Esophagus muscularis mucosa (tissue), 4 donors: ENCODE results near the gene SLC7A4. TPM values are rescaled to one million over a fixed set of nuclear protein-coding genes. Genes with fewer than 3 reads are reported as not detected.

Source experiments
- DNase-seq: peaks from one replicate; pipeline ENCODE4 v3.0.0-alpha.2; 2017; ENCODE audit errors: extremely low spot score
- H3K27ac ChIP-seq, 4 donors: fragments of 200-600 bp; sonication (generic); replicated peaks in 1 of 4; 1 replicate in 3 of 4; 2 replicates in 1 of 4; pipeline ENCODE4 v1.5.1; 2016 to 2019; ENCODE audit warnings: mild to moderate bottlenecking in 1 of 4
- H3K27me3 ChIP-seq, 4 donors: fragments of 200-600 bp; sonication (generic); one replicate each; pipeline versions ENCODE4 v1.5.1 to v1.6.0; 2016 to 2019
- H3K36me3 ChIP-seq, 4 donors: fragments of 200-600 bp; sonication (generic); one replicate each; pipeline ENCODE4 v1.5.1; 2016 to 2019
- H3K4me1 ChIP-seq, 4 donors: fragments of 200-600 bp; sonication (generic); one replicate each; pipeline ENCODE4 v1.5.1; 2016 to 2019
- H3K4me3 ChIP-seq, 4 donors: fragments of 200-600 bp; sonication (generic); 1 replicate in 2 of 4; 2 replicates in 2 of 4; pipeline ENCODE4 v1.5.1; 2016 to 2019; ENCODE audit warnings: mild to moderate bottlenecking in 4 of 4, moderate library complexity in 1 of 4
- H3K9me3 ChIP-seq, 4 donors: fragments of 200-600 bp; sonication (generic); 1 replicate in 3 of 4; 2 replicates in 1 of 4; pipeline ENCODE4 v1.5.1; 2016 to 2019
- CTCF ChIP-seq, 3 experiments: fragments of 200-600 bp in 2 of 3; fragments of 450-650 bp in 1 of 3; sonication (generic) in 2 of 3; IDR thresholded peaks; one replicate each; pipeline ENCODE4 v1.5.1; 2017 to 2019; ENCODE audit warnings: antibody characterized with exemption in 3 of 3, mild to moderate bottlenecking in 2 of 3, moderate library complexity in 1 of 3
- EP300 ChIP-seq: sonication (generic); formaldehyde crosslinking; IDR thresholded peaks from one replicate; pipeline ENCODE4 v1.6.1; 2017; ENCODE audit warnings: antibody characterized with exemption
- POLR2A ChIP-seq: fragments of 450-650 bp; IDR thresholded peaks from one replicate; pipeline ENCODE4 v1.6.1; 2017; ENCODE audit warnings: antibody characterized with exemption, moderate library complexity, mild to moderate bottlenecking, low read depth
- POLR2AphosphoS5 ChIP-seq, 2 donors: sonication (generic); formaldehyde crosslinking; IDR thresholded peaks; one replicate each; pipeline ENCODE4 v1.6.1; 2017; ENCODE audit warnings: antibody characterized with exemption in 2 of 2
- WGBS: methylation state at CpG from one replicate; pipeline ENCODE4 v1.1.5; 2018; 5-methylcytosine and 5-hydroxymethylcytosine counted together
- intact Hi-C: fragments of 100-400 bp; cut with DNase I; formaldehyde crosslinking; loops from one replicate; pipeline ENCODE4 v1.15.1; 2023
- total RNA-seq, 4 donors: library from RNA; depleted of rRNA; stranded (reverse); fragments of >200 nt; gene quantifications; one replicate each; pipeline versions ENCODE4 v1.1.0 to v1.2.1, GENCODE V29; 2016

Gene SLC7A4
- total RNA-seq, 4 donors from 2014 or later = 0.23 to 0.42 (median 0.36) TPM

GRCh38 chr22:21003782-21004181 is 28.6 kb downstream of the SLC7A4 start:
- Histone ChIP-seq H3K36me3 (peaks cover 4 to 19% (median 17%) of the 10 kb centered on the region in 4 donors), H3K4me3 (no peak overlapping the region), H3K9me3 (no peaks in the 10 kb centered on the region), H3K4me1 (peaks cover 31 to 45% (median 37%) of the 10 kb centered on the region in 4 donors), H3K27ac (peak overlapping the region; percentile 98 to 100 (median 99)), H3K27me3 (no peaks in the 10 kb centered on the region)
- 77% methylated on average over 4 of the region's 4 CpGs for WGBS
- intact Hi-C loops = loop anchor here (5.0 kb wide), 1 partner anchor 86 kb away; the partner anchor contains the start of gene CRKL
- no peak for DNase-seq
- TF ChIP-seq POLR2A (no peak), POLR2AphosphoS5 (IDR thresholded peaks at IDR 0.05) (no peak), CTCF (IDR thresholded peaks at IDR 0.05) (no peak), EP300 (no peak)

DNA sequence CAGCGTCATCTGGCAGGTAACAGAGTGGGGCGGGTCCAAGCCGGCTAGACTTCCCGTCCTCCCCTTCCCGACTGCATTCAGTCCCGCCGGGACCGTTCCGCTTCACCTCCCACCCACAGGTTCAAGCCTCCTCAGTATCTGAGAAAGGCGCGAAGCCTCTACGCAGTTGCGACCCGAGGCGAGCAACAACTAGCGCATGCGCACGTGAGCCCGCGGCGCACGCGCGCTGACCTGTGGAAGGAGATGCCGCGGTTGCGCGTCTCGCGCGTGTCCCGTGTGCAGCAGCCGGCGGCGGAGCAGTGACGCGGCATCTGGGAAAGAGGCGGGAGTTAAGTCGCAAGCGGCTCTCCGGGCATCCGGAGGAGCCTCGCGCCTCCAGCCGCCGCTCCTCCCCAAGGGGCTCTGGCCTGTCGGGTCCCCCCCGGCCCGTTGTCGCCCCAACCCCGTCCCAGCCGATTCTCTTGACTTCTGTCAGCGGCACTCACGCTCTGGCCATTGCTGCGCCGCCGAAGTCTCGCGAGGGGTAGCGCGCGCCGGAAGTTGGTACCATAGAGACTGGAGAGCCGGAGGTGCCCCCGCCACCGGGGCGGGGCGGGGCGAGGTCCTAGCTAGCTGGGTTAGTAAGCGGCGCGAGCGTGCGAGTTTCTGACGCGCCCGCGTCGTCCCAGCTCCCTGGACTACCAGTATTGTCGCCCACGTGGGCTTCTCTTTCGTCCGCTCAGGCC is 30.6 kb downstream of the SLC7A4 start, which contains the start of gene THAP7:
TSS of gene THAP7 (minus strand) at position 518 of the 725 bp plus-strand sequence. CDS start at position 311, 207 bp downstream.
- Histone ChIP-seq H3K27ac (peak within 1 kb of the TSS; percentile 98 to 100 (median 99)), H3K4me3 (peak within 1 kb of the TSS; percentile 70 to 91 (median 78)), H3K9me3 (no peaks in the 10 kb centered on the region), H3K27me3 (no peaks in the 10 kb centered on the region), H3K4me1 (peaks cover 31 to 47% (median 37%) of the 10 kb centered on the region in 4 donors), H3K36me3 (peaks cover 4 to 38% (median 37%) of the 10 kb centered on the region in 4 donors)
- intact Hi-C loops = loop anchor here (5.0 kb wide), 1 partner anchor 84 kb away; the partner anchor contains the start of gene CRKL
- peak; percentile 95 to 98 for TF ChIP-seq POLR2AphosphoS5 (IDR thresholded peaks at IDR 0.05)
- TF ChIP-seq POLR2A = peak; percentile 78
- no peak for TF ChIP-seq CTCF (IDR thresholded peaks at IDR 0.05)
- no peak for TF ChIP-seq EP300
- 0% methylated on average over 1 of the region's 83 CpGs for WGBS
- peak; percentile 99 for DNase-seq

DNA sequence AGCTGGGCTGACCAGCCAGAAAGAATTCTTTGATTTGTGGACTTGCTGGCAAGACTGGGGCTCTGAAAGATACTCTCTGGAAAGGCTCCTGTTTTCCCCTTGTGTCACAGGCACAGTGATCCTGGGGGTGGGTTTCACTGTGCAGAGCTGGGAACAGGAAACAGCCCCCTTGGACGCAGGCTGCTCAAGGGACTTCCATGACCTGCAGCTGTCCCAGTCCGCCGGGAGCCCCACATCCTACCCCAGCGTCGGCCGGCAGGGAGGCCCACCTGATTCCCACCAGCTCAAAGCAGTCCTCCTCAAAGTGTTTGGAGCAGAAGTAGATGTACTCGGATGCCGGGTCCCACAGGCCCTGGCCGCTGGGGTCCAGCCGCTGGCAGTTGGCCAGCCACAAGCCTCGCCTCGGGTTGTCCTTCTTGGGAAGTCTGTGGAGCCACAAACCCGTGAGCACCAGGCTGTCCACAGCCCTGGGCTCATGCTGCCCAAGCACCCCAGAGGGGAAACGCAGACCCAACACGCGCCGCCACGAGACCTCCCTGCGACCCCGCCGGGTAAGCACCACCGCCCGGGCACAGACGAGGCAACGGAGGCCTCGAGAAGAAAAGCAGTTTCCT is 31.3 kb downstream of the SLC7A4 start:
- WGBS = 0% methylated on average over 1 of the region's 26 CpGs

More for the DNA sequence above, 31.3 kb downstream of the SLC7A4 start:
- intact Hi-C loops = loop anchor here (5.0 kb wide), 1 partner anchor 84 kb away; the partner anchor contains the start of gene CRKL
- Histone ChIP-seq H3K36me3 (peaks cover 10 to 45% (median 43%) of the 10 kb centered on the region in 4 donors), H3K9me3 (no peaks in the 10 kb centered on the region), H3K27me3 (no peaks in the 10 kb centered on the region), H3K4me1 (peaks cover 31 to 47% (median 37%) of the 10 kb centered on the region in 4 donors), H3K4me3 (peak overlapping the region; percentile 70 to 91 (median 78)), H3K27ac (peak overlapping the region; percentile 98 to 100 (median 99))
- DNase-seq = no peak
- no peak for TF ChIP-seq CTCF (IDR thresholded peaks at IDR 0.05)
- no peak for TF ChIP-seq POLR2A
- no peak for TF ChIP-seq POLR2AphosphoS5 (IDR thresholded peaks at IDR 0.05)
- no peak for TF ChIP-seq EP300
